ENCODE measurements around the gene WIZ.
"Not testable (repeated sequence)": the region's sequence is repeated elsewhere in the genome, so short reads cannot be mapped to it uniquely, and the experiment has no call there.

WIZ gene, protein sequence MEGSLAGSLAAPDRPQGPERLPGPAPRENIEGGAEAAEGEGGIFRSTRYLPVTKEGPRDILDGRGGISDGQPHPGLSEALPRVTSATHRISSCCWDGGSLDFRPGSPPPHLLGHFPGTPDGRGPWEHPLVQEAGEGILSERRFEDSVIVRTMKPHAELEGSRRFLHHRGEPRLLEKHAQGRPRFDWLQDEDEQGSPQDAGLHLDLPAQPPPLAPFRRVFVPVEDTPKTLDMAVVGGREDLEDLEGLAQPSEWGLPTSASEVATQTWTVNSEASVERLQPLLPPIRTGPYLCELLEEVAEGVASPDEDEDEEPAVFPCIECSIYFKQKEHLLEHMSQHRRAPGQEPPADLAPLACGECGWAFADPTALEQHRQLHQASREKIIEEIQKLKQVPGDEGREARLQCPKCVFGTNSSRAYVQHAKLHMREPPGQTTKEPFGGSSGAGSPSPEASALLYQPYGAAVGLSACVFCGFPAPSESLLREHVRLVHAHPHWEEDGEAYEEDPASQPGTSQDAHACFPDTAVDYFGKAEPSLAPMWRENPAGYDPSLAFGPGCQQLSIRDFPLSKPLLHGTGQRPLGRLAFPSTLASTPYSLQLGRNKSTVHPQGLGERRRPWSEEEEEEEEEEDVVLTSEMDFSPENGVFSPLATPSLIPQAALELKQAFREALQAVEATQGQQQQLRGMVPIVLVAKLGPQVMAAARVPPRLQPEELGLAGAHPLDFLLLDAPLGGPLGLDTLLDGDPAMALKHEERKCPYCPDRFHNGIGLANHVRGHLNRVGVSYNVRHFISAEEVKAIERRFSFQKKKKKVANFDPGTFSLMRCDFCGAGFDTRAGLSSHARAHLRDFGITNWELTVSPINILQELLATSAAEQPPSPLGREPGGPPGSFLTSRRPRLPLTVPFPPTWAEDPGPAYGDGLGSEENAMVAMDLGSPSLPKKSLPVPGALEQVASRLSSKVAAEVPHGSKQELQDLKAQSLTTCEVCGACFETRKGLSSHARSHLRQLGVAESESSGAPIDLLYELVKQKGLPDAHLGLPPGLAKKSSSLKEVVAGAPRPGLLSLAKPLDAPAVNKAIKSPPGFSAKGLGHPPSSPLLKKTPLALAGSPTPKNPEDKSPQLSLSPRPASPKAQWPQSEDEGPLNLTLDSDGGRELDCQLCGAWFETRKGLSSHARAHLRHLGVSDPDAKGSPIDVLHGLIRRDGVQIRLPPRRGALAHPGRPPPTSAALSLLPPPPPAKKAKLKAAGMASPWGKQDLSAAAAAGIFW (N-terminal part only)

GRCh38 chr19:15449620-15450527 is at the start of gene WIZ:
WIZ (minus strand) TSS chr19:15449956; CDS start chr19:15448307, 1,649 bp downstream.
- peak; percentile 81 for DNase-seq (ENCODE audit: insufficient read length, low spot score)
- no peak for FAIRE-seq
- 0 out of 2 replicates have a peak, but pooled peaks have one; percentile 23 for TF ChIP-seq POLR2A (IDR thresholded peaks at IDR 0.05; ENCODE audit: low read depth, low read length)

GRCh38 chr19:15498910-15499309 is 49.2 kb upstream of the WIZ start:
- FAIRE-seq (no peak), DNase-seq (ENCODE audit: insufficient read length, low spot score) (peak; percentile 68)
- TF ChIP-seq POLR2A (IDR thresholded peaks at IDR 0.05; ENCODE audit: low read depth, low read length): no peak

- FAIRE-seq: no peak
- DNase-seq (ENCODE audit: insufficient read length, low spot score): no peak
- TF ChIP-seq POLR2A (IDR thresholded peaks at IDR 0.05; ENCODE audit: low read depth, low read length): no peak
Measured at GRCh38 chr19:15498156-15498858, 48.6 kb upstream of the WIZ start.

GRCh38 chr19:15495151-15495550 is 45.4 kb upstream of the WIZ start:
- no peak for FAIRE-seq
- no peak for DNase-seq (ENCODE audit: insufficient read length, low spot score)
- no peak for TF ChIP-seq POLR2A (IDR thresholded peaks at IDR 0.05; ENCODE audit: low read depth, low read length)

DNA sequence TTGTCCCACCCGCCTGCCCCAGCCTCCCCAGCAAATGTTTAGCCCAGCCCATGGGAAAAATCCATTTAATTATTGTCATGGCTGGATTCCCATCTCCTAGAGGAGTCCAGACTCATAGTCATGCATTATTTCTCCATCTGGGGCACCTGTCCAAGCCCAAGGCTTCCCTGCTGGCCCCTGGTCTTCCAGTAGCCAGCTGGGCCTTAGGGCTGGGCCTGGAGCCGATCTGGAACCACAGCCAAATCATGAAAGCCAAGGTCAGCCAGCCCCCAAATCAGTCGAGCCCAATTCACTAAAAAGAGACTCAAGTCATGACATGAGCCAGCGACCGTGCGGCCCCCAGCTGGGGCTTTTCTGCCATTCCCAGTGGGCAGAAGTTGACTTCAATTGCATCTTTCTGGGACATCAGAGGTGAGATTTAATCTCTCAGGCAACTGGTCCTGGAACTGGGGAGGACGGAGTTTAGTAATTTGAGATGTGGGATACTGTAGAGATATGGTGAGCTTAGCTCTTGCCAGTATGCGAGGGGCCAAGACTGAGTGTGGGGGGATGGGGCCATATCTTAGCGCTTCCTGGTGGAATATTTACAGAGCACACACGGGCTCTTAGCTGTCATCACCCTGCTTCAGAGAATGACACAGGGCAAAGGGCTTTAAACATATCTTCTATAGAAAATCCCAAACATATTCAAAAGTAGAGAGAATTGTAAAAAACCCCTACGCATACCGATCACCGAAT is 38.9 kb upstream of the WIZ start:
- DNase-seq (ENCODE audit: insufficient read length, low spot score): no peak
- no peak for FAIRE-seq
- no peak for TF ChIP-seq POLR2A (IDR thresholded peaks at IDR 0.05; ENCODE audit: low read depth, low read length)

- no peak for FAIRE-seq
- no peak for DNase-seq (ENCODE audit: insufficient read length, low spot score)
- TF ChIP-seq POLR2A (IDR thresholded peaks at IDR 0.05; ENCODE audit: low read depth, low read length): no peak
Measured at GRCh38 chr19:15487038-15487437, 37.3 kb upstream of the WIZ start.

- DNase-seq (ENCODE audit: insufficient read length, low spot score); FAIRE-seq: not testable (repeated sequence)
Measured at GRCh38 chr19:15485768-15486167, 36.0 kb upstream of the WIZ start.

- not testable (repeated sequence) for FAIRE-seq; DNase-seq (ENCODE audit: insufficient read length, low spot score)
Measured at GRCh38 chr19:15480996-15481395, 31.2 kb upstream of the WIZ start.

DNA sequence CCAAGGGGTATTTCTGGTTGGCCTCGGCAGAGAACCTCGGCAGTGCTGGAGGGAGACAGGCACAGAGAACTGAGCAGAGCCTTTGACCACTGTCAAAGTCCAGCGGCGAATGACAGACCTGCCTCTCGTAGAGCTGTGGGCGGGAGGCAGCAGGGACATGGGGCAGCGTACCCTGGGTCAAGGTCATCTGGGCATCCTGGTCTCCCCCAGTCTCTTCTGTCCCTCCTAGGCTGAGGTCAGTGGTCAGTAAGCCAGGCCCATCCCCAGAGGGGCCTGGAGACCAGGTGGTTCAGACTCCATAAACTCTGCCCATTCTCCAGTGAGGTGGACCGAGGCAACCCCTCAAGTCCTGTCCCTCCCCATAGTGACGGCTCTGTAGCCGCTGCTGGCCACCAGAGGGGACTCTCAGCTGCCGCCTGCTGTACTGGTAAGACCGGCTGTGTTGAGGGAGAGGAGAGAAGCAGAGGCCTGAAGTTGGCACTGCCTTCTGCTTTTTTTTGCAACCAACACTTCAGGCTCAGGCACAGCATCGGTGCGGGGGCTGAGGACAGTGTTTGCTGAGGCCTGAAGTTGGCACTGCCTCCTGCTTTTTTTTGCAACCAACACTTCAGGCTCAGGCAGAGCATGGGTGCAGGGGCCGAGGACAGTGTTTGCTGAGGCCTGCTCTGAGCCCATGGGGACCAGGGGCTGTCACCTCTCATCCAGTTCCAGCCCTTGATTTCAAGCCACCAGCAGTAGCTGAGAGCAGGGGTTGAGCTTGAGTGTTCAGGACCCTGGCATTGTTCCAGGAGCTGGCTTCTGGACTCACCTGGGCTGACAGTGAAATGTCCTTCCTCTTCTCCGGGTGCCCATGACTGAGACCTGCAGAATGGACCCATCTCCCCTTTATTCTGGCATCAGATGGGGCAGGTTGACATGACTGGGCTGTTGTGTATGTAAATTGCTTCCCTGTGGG is 29.9 kb upstream of the WIZ start, which contains the start of gene PGLYRP2:
Gene PGLYRP2 (minus strand): TSS at position 111 of the 955 bp plus-strand sequence. CDS start 130 bp downstream, outside the sequence.
- DNase-seq (ENCODE audit: insufficient read length, low spot score) (no peak), FAIRE-seq (no peak)
- TF ChIP-seq POLR2A (IDR thresholded peaks at IDR 0.05; ENCODE audit: low read depth, low read length): no peak

DNA sequence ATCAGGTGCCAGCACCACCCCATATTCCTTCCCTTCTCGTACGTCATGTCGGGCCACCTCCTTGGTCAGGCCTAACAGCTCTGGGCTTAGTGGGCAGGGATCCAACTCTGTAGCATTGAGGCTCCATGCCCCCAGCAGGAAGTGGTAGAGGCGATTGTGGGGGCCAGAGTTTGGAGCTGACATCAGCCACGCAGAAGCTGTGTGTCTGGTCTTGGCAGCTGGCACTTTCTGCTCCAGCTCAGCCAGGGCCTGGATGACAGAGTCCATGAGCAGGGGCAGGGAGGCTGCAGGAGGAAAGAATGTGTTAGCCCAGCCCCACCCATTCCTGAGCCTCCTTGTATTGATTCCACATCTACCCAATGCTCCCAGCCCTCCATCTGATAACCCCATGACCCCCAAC is 26.6 kb upstream of the WIZ start:
- DNase-seq (ENCODE audit: insufficient read length, low spot score): no peak
- no peak for TF ChIP-seq POLR2A (IDR thresholded peaks at IDR 0.05; ENCODE audit: low read depth, low read length)
- no peak for FAIRE-seq

DNA sequence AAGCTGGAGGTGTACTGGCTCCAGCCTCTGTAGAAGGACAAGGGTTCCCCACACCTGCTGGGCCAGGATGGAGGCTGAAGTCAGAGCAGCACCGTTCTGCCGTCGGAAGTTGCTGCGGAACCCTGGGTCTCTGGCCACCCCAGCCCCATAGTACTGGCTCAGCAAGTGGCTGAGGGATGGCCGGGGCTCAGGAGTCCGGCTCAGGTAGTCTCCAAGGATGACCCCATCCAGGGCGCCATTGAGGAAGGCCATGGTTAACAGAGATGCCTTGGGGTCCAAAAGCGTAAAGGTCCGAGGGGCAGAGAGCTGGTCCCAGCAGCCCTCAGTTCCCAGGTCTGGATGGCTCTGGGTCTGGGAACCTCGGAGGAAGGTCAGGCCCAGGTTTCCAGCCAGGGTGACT is 25.9 kb upstream of the WIZ start:
- no peak for DNase-seq (ENCODE audit: insufficient read length, low spot score)
- FAIRE-seq: no peak
- no peak for TF ChIP-seq POLR2A (IDR thresholded peaks at IDR 0.05; ENCODE audit: low read depth, low read length)
